ENCODE measurements around the gene ASB16.

GRCh38 chr17:44204441-44204882, 34.0 kb downstream of the ASB16 start:
- no peak for TF ChIP-seq POLR2G (IDR thresholded peaks at IDR 0.05; ENCODE audit: low read depth, low read length)
- no peak for TF ChIP-seq RAD21 (CRISPR knock-in tag; conservative IDR thresholded peaks at IDR 0.05 in 1 of 2, IDR thresholded peaks at IDR 0.05 in 1 of 2)
- no peak for TF ChIP-seq FOXK2 (conservative IDR thresholded peaks at IDR 0.05 in 1 of 2, IDR thresholded peaks at IDR 0.05 in 1 of 2; ENCODE audit: low read depth in 2 of 2)
- TF ChIP-seq TFAP4 (CRISPR knock-in tag; IDR thresholded peaks at IDR 0.05; ENCODE audit: borderline replicate concordance) = no peak
- no peak for TF ChIP-seq CTCF (IDR thresholded peaks at IDR 0.05 in 2 of 3, conservative IDR thresholded peaks at IDR 0.05 in 1 of 3; ENCODE audit: insufficient read depth in 2 of 3, low read depth in 1 of 3, low read length in 3 of 3)
- no peak for TF ChIP-seq CUX1 (CRISPR knock-in tag; IDR thresholded peaks at IDR 0.05)
- TF ChIP-seq PHF21A (IDR thresholded peaks at IDR 0.05; ENCODE audit: borderline replicate concordance, low read depth) = no peak
- no peak for TF ChIP-seq MNT (conservative IDR thresholded peaks at IDR 0.05)
